MM.1S (cell line): Measurements from ENCODE around the gene MAML3.

Experiments used
- EZH2 ChIP-seq: fragments of 300-600 bp; sonication (generic); optimal IDR thresholded peaks from 2 replicates; pipeline ENCODE3; 2017; ENCODE audit warnings: low read depth, mild to moderate bottlenecking, antibody characterized with exemption, low read length, mixed read lengths
- EZH2phosphoT487 ChIP-seq: fragments of 300-600 bp; sonication (generic); IDR thresholded peaks from 2 replicates; pipeline ENCODE4 v1.6.1; 2018; ENCODE audit warnings: antibody characterized with exemption, low read length
- TF ChIP-seq, protein P1 (sequence below): fragments of 300-600 bp; sonication (generic); IDR thresholded peaks from 2 replicates; pipeline ENCODE4 v1.5.1; 2016; ENCODE audit warnings: antibody characterized with exemption, low read length, mixed read lengths

DNA sequence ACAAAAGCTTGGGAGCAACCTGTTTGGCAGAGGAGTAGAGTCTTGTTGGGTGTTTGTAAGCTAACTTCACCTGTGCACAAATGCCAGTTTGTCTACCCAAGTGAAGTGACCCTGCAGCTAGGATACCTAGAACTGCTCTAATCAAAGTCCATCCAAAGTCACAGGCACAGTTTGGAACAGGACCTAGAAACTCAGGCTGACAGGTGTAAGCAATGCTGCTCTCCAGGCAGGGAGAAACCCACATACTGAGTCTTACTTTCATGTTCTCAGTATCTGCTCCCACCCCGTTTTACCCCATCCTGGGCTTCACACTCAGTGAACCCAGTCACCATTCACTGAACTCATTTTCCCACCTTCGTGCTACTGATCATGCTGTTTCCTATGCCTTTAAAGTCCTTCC, 40.3 kb downstream of the MAML3 start:
- TF ChIP-seq, protein P1, sequence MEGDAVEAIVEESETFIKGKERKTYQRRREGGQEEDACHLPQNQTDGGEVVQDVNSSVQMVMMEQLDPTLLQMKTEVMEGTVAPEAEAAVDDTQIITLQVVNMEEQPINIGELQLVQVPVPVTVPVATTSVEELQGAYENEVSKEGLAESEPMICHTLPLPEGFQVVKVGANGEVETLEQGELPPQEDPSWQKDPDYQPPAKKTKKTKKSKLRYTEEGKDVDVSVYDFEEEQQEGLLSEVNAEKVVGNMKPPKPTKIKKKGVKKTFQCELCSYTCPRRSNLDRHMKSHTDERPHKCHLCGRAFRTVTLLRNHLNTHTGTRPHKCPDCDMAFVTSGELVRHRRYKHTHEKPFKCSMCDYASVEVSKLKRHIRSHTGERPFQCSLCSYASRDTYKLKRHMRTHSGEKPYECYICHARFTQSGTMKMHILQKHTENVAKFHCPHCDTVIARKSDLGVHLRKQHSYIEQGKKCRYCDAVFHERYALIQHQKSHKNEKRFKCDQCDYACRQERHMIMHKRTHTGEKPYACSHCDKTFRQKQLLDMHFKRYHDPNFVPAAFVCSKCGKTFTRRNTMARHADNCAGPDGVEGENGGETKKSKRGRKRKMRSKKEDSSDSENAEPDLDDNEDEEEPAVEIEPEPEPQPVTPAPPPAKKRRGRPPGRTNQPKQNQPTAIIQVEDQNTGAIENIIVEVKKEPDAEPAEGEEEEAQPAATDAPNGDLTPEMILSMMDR, result no peak
- TF ChIP-seq EZH2, result no peak
- TF ChIP-seq EZH2phosphoT487, result no peak
